Measurements from ENCODE around the gene IL3. TPM values are rescaled to one million over a fixed set of nuclear protein-coding genes. Genes with fewer than 3 reads are reported as not detected.

Gene IL3
- total and polyA plus RNA-seq, 2 of the 4 experiments (the other 2 are of a cell fraction): not detected

DNA sequence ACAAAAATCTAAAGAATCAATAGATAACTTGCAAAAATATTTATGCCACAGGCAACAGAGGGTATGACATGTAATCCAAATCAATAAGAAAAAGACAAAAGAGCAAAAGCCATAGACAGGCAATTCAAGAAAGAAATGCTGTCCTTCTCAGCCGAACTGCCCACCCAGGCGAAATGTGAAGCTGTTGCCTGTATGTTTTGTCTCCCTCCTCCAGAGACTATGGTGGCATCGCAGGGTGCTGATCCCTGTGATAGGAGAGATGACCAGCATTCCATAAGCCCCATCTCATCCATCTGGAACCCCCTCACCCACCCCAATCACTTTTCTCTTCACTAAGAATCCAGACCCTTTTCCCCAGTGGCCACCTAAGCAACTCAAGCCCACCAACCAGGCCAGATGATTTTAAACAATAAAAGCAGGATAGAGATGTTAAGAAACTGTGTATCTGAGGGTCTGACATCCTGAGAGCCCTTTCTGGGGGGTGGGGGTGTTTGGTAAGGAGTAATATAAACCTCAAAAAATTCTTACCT is 43.7 kb upstream of the IL3 start:
- H4K8ac ChIP-seq (ENCODE audit: low read depth in 2 of 2, low read length in 2 of 2): no peak overlapping the region
- H3K4me3 ChIP-seq (ENCODE audit: insufficient read depth, low read depth, low read length): no peak overlapping the region
- intact Hi-C loops (cut with micrococcal nuclease): no loop called here
- H3K14ac ChIP-seq (replicated peaks; ENCODE audit: low read depth, low read length): no peak overlapping the region
- no peak overlapping the region for H3K9ac ChIP-seq (ENCODE audit: low read depth, low read length)
- BruUV-seq (replicated peaks): no TSS peak
- dilution Hi-C loops (cut with HindIII; ENCODE audit: low sequenced_read_pairs, unreplicated experiment): no loop called here
- H2BK20ac ChIP-seq (ENCODE audit: low read depth, low read length): no peak overlapping the region
- CTCF ChIA-PET: interaction anchor here (0.6 kb wide), 1 partner anchor 552 kb away, joined by 3 read pairs; no protein-coding TSS in a partner anchor
- H3K36me3 ChIP-seq (ENCODE audit: control insufficient read depth, insufficient read depth, low read length): no peaks in the 10 kb centered on the region
- H3K4ac ChIP-seq (ENCODE audit: low read depth, low read length): no peak overlapping the region
- no peak overlapping the region for H4K5ac ChIP-seq (ENCODE audit: low read depth, low read length)
- H3K27ac ChIP-seq (ENCODE audit: insufficient read depth, low read length): no peak overlapping the region
- H2AK9ac ChIP-seq (replicated peaks; ENCODE audit: low read depth, low read length, poor library complexity): no peak overlapping the region
- WGBS, 2 experiments (ENCODE audit: extremely low coverage in 2 of 2, insufficient read length in 1 of 2): no CpG with 5 or more reads among the region's 3 CpGs
- no peak overlapping the region for H3K56ac ChIP-seq (ENCODE audit: extremely low read depth, insufficient read depth, low read length)
- no peak overlapping the region for H3K4me2 ChIP-seq (ENCODE audit: low read depth, low read length)
- no peak overlapping the region for H2AFZ ChIP-seq (replicated peaks; ENCODE audit: low read length, poor library complexity)
- H2AK5ac ChIP-seq (ENCODE audit: low read depth, low read length): no peak overlapping the region
- no peak overlapping the region for H2BK120ac ChIP-seq (ENCODE audit: low read depth, low read length)
- H3K4me1 ChIP-seq (ENCODE audit: control insufficient read depth, insufficient read depth, low read length): no peaks in the 10 kb centered on the region
- H3K27me3 ChIP-seq (ENCODE audit: control insufficient read depth, insufficient read depth, low read length): peaks cover 38% of the 10 kb centered on the region
- no peaks in the 10 kb centered on the region for H3K9me3 ChIP-seq (ENCODE audit: control insufficient read depth, insufficient read depth, low read length)
- H3K9me1 ChIP-seq (ENCODE audit: insufficient read depth, low read length): 0 out of 2 replicates have a peak, but pooled peaks cover 4% of the 10 kb centered on the region
- no peak overlapping the region for H3K23ac ChIP-seq (ENCODE audit: low read depth, low read length)
- TF ChIP-seq MAZ (IDR thresholded peaks at IDR 0.05; ENCODE audit: borderline replicate concordance, low read depth, low read length): no peak
- no peak for TF ChIP-seq BHLHE40 (IDR thresholded peaks at IDR 0.05; ENCODE audit: low read depth, low read length)
- TF ChIP-seq, protein P1, sequence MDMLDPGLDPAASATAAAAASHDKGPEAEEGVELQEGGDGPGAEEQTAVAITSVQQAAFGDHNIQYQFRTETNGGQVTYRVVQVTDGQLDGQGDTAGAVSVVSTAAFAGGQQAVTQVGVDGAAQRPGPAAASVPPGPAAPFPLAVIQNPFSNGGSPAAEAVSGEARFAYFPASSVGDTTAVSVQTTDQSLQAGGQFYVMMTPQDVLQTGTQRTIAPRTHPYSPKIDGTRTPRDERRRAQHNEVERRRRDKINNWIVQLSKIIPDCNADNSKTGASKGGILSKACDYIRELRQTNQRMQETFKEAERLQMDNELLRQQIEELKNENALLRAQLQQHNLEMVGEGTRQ (IDR thresholded peaks at IDR 0.05; ENCODE audit: low read depth, low read length): no peak
- TF ChIP-seq NFE2L2 (IDR thresholded peaks at IDR 0.05; ENCODE audit: low read depth, low read length): no peak
- no peak for TF ChIP-seq RAD21 (IDR thresholded peaks at IDR 0.05; ENCODE audit: low read length)
- no peak for TF ChIP-seq MAFK (IDR thresholded peaks at IDR 0.05; ENCODE audit: low read depth, low read length)
- TF ChIP-seq RFX5 (IDR thresholded peaks at IDR 0.05; ENCODE audit: low read depth, low read length): no peak
- TF ChIP-seq, protein P2, sequence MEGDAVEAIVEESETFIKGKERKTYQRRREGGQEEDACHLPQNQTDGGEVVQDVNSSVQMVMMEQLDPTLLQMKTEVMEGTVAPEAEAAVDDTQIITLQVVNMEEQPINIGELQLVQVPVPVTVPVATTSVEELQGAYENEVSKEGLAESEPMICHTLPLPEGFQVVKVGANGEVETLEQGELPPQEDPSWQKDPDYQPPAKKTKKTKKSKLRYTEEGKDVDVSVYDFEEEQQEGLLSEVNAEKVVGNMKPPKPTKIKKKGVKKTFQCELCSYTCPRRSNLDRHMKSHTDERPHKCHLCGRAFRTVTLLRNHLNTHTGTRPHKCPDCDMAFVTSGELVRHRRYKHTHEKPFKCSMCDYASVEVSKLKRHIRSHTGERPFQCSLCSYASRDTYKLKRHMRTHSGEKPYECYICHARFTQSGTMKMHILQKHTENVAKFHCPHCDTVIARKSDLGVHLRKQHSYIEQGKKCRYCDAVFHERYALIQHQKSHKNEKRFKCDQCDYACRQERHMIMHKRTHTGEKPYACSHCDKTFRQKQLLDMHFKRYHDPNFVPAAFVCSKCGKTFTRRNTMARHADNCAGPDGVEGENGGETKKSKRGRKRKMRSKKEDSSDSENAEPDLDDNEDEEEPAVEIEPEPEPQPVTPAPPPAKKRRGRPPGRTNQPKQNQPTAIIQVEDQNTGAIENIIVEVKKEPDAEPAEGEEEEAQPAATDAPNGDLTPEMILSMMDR (conservative IDR thresholded peaks at IDR 0.05; ENCODE audit: low read depth, low read length): no peak
- TF ChIP-seq SMC3 (IDR thresholded peaks at IDR 0.05; ENCODE audit: low read depth, low read length): no peak
- no peak for TF ChIP-seq CEBPB (IDR thresholded peaks at IDR 0.05; ENCODE audit: low read depth, low read length)
- no peak for TF ChIP-seq CHD1 (IDR thresholded peaks at IDR 0.05; ENCODE audit: low read depth, low read length)
- TF ChIP-seq FOS (IDR thresholded peaks at IDR 0.05; ENCODE audit: low read depth, low read length): no peak
- no peak for TF ChIP-seq MXI1 (IDR thresholded peaks at IDR 0.05; ENCODE audit: borderline replicate concordance, low read depth, low read length)
- TF ChIP-seq RCOR1 (IDR thresholded peaks at IDR 0.05; ENCODE audit: insufficient replicate concordance, low read length): no peak
- no peak for TF ChIP-seq POLR2A (IDR thresholded peaks at IDR 0.05; ENCODE audit: low read depth, low read length)
- no peak for TF ChIP-seq ELK1 (IDR thresholded peaks at IDR 0.05; ENCODE audit: borderline replicate concordance, low read depth, low read length)
- no peak overlapping the region for H2BK15ac ChIP-seq (ENCODE audit: low read depth, low read length)
- in situ Hi-C loops (cut with MboI; ENCODE audit: low sequenced_read_pairs): no loop called here
- no peak overlapping the region for H2BK5ac ChIP-seq (ENCODE audit: low read depth, low read length, poor library complexity, severe bottlenecking)
- H4K20me1 ChIP-seq (ENCODE audit: insufficient read depth, low read length): peaks cover 5% of the 10 kb centered on the region; the same call in 1 of the 2 replicates
- no peak overlapping the region for H3K18ac ChIP-seq (ENCODE audit: low read depth, low read length)
- no peaks in the 10 kb centered on the region for H3K79me1 ChIP-seq (ENCODE audit: low read depth in 1 of 2, low read length in 2 of 2)
- POLR2A ChIA-PET (ENCODE audit: unreplicated experiment): no interaction called here
- no peak for DNase-seq
- no peak for ATAC-seq (ENCODE audit: low read depth)
- H4K91ac ChIP-seq (ENCODE audit: insufficient read depth, low read depth, low read length): no peak overlapping the region
